Measurements from ENCODE around the gene MYH10.

MYH10 gene

DNA sequence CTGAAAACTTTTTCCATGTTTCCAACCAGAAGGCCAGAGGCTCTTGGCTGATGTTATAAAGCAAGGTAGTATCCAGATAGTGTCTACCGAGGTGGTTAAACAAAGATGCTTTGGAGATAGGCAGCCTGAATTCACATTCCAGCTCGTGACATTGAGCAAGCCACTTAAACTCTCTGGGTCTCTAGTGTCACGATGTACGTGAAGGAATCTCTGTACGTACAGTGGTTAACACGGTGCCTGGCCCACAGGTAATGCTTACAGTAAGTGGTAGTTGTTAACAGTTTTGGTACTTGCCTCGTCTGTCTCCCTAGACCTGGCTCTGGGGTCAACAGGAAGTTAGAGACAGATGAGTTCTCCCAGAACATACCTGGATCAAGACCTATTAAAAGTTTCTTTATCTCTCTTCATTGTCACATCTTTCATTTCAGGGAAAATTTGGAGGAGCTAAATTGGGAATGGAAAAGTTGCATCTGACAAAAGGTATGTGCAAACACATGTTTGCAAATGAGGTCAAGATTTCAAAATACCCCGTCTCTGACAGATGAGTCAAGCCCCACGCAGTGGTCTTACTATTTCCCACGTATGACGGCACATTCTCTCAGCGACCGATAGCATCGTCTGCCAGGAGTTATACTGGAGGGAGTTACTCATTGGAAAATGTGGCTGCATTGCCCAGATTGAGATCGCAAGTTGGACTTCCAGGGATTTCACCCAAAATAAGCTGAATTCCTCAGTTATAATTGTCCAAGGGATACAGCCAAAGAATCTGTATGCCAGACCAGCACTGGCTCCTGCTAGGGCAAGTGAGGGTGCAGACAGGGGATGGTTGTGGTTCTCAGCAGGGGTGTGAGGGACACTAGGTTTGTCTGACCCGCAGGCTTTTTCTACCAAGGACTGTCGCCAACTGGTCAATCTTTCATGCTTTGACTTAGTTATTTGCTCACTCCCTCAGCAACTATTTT, 18.9 kb upstream of the MYH10 start:
- no peak for DNase-seq (ENCODE audit: low spot score)

DNA sequence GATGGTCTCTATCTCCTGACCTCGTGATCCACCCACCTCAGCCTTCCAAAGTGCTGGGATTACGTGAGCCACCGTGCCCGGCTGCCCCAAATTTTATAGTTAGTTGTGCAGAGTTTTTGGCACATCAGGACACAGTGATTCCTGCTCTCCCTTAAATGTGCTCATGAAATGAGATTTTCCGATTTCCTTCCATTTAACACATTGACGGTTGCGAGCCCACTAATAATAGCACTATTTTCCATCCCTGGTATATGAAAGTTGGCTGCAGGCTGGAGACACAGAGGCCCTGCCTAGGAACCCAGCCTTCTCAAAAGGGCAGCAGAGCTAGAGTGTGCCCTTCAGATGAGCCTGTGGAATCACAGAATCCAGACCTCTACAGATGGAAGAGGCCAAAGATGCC, 17.4 kb upstream of the MYH10 start:
- no peak for DNase-seq (ENCODE audit: low spot score)

DNA sequence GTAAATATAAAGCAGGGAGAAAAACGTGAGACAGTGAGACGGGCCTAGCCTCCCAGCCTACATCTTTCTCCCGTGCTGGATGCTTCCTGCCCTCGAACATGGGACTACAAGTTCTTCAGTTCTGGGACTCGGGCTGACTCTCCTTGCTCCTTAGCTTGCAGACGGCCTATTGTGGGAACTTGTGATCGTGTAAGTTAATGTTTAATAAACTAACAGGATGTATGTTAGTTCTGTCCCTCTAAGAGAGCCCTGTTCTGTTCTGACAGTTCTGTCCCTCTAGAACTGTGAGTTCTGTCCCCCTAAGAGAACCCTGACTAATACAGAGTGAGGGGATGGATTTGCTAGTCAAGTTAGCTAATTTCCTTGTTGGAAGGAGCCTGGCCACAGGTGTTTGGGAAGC, 16.7 kb upstream of the MYH10 start:
- DNase-seq (ENCODE audit: low spot score) = peak; percentile 54

DNA sequence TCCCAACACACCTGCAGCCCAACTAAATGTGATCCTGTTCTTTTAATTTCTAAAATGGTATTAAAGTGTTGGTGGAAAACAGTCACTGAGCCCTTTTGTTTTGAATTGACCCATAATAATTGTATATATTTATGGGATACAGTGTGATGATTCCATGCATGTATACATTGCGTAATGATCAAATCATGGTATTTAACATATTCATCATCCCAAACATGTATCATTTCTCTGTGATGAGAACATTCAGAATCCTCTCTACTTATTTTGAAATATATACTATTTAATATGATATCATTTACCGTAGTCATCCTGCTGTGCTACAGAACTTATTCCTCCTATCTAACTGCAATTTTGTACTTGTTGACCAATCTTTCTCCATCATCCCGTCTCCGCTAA, 14.0 kb upstream of the MYH10 start:
- no peak for DNase-seq (ENCODE audit: low spot score)

DNA sequence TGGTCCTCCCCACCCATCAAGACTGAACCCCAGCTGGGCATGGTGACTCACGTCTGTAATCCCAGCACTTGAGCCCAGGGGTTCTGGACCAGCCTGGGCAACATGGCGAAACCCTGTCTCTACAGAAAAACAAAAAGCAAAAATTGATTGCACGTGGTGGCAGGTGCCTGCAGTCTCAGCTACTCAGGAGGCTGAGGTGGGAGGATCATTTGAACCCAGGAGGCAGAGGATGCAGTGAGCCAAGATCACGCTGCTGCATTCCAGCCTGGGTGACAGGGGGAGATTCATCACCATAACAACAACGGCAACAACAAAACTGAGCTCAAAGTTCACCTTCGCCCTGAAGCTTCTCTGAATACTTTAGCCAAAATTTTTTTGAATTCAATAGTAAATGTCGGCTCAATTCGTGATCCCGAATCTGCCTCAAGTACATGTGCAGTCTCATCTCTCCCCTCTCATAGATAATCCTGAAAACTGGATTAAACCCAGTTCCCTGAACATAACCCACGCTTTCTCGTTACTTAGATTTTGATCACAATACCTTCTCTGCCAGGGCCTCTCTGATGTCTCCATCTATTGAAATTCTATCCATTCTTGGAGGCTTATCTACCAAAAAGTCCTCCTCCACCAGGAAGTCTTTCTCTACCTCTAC, 13.5 kb upstream of the MYH10 start:
- DNase-seq (ENCODE audit: low spot score) = no peak

DNA sequence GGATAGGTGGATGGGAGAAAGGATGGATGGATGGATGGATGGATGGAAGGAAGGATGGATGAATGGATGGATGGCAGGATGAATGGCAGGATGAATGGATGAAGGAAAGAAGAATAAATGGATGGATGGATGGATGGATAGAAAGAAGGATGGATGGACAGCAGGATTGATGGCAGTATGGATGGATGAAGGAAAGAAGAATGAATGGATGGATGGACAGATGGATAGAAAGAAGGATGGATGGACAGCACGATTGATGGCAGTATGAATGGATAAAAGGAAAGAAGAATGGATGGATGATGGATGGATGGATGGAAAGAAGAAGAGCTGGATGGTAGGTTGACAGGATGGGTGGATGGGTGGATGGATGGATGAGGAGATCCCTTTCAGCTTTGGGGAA, 9.2 kb upstream of the MYH10 start:
- DNase-seq (ENCODE audit: low spot score) = no peak

DNA sequence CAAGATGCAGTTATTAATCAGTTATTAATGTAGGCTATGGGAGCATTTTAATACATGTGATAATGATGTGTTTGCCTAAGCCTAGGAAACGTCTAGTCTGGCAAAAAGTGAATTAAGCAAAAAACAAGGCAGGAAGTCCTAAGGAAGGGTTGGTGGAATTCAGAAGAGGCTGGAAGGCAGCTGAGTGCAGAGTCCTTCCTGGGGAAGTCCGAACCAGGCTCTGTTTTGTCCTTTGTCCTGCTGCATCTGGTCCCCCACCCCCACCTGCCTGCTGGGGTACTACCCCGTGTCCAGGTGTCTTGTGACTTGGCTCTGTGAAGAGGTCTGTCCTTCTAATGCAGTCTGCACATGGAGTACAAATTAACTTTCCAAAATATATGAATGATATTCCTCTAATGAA, 1.5 kb upstream of the MYH10 start:
- peak; percentile 15 for DNase-seq (ENCODE audit: low spot score)

DNA sequence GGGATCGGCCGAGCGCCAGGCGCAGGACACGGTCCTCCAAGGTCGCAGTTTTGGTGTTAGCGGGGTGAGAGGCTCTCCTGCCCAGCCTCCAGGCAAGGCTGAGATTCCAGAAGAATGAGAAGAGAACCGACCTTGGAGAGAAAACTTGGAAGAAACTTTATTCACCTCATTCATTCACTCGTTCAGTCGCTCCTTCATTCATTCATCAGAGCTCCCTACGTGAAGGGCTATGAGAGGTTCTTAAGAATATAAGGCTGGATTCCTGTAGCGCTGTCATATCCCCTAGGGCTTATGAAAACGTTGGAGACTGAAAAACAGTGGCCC, 991 bp upstream of the MYH10 start:
- no peak for DNase-seq (ENCODE audit: low spot score)

DNA sequence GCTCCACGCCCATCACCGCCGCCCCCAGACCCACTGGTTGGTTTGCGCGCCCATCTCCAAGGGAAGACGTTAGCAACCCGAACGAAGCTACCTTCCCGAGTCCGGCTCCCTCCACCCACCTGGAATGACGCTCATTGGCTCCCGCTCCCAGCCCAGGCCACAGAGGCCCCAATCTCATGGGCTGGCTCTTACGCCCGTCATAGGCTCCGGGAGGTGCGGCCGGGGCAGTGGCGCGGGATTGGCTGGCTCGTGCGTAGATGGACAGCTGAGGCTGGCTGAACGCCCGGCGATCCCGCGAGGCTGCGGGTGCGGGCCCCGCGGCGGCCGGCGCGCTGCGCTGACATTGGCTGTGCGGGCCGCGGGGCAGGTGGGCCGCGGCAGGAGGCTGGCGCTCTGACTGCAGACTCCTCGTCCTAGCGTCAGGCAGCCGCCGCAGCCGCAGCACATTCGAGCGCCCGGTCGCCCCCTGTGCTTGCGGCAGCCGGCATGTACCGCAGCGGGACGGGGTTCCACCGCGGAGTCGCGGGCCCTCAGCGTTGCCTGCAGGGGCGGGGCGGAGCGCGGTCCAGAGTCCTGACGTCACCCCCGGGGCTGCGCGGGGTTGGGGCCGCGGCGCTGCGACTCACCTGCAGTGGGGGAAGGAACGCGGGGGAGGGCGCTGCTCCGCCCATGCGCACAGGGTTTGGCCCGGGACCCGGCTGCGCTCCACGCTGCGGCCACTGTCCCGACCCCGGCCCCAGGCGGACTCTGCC, 453 bp upstream of the MYH10 start:
- DNase-seq (ENCODE audit: low spot score) = peak; percentile 99

DNA sequence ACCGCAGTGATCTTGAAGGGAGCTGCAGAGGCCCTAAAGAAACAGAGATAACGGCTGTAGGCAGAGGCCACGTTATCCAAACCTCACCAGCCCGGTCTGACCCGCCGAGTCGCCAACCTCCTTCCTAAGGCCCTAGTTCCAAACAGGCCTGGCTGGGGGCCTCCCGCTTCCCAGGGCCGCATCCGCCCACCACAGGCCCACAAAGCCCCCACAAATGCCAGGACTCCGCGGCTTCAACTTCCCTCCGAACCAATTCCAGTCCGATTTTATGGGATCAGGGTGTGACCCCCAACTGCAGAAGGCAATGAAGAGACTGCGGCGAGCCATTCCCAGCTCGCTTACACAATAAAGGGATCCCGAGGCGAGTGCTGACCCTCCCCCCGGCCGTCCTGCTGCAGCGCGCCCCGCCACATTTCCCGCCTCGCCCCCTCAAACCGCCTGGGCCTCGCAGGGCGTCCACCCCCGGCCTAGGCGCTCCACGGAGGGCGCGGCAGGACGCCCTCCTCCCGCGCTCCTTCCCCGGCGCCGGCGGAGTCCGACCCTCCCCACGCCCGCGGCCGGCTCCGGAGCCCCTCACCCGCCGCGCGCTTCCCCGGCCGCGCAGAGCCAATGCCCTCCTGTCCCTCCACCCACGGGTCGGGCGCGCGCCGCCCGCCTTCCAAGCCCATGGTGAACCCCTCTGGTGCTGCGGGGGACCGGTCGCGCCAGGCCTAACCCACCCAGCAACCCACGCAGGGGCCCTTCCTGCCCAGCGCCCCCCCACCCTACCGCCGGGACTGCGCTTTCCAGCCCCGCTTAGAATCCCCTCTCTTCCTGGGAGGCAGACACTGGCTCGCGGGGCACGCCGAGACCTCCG, 926 bp downstream of the MYH10 start:
- DNase-seq (ENCODE audit: low spot score) = peak; percentile 15

DNA sequence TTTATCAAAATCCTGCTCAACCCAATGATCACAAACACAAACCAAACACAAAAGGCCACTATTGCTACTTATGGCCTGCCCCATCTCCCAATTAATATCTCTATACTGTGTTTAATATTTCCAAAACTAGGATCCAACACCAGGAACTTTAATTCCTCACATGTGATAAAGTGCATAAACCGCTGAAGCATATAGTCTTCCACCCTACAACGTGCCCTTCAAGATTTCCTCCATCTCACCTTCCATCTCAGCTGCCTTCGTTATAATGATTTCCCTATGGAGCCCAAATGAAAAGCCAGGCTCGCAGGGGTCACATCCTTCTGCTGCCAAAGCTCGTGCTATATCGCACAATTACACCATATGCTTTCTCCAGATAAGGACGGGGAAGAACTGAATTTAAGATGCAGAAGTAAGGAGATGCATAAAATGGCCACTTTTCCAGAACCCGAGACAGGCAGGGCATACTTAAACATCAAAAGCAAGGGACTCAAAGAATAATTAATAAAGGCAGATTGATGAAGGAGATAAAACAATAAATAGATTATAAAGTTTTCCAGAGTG, 1.8 kb downstream of the MYH10 start:
- DNase-seq (ENCODE audit: low spot score) = no peak

DNA sequence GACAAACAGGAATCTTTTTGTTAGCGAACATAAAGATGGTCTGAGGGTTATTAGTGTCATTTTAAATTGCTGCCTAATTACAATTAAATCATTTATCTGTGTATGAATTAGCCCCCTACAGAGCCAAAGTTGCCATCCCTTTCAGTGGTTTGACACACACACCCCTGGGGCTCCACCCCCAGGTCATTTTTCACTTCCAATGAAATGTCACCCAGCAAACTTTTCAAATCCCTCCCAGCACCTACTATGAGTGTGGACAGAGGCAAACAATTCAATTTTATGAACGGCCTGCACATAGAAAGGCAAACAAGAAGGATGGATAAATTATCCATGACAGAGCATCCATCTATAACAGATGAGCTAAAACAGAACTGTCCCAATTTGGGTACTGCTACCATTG, 2.4 kb downstream of the MYH10 start:
- DNase-seq (ENCODE audit: low spot score) = no peak

DNA sequence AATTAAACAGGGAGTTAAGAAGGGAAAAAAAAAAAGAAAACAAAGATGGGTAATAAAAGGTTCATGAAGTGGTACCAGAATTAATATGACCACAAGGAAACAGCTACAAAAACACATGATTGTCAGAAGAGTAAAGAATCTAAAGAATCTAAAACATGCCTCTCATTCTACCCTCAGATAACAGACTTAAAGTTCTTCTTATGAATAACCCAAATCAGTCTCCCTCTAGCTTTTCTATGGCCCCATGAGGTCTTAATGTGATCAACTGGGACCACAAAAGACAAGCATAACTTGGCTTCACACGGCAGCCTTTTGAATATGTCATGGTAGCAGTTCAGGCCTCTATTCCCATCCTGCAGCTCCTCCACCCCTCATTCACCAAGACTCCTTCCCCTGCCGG, 6.9 kb downstream of the MYH10 start:
- DNase-seq (ENCODE audit: low spot score) = peak; percentile 6

DNA sequence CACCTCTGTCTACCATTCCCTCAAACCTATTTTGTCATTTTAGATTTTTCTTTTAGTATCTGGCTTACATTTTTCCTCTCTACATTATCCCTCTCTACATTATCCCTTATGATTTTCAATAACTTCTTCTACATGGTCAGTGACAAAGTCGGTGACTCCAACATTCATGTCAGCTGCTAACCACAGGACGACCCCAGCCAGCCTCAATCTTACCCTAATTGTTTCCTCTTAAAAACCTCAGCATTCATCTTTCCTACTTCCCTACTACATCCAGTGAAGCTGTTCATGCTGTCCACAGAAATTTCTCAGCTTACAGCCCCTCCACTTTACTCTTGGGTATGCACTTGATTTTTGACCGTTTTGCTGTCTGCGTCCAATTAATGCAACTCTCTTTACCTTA, 8.3 kb downstream of the MYH10 start:
- DNase-seq (ENCODE audit: low spot score) = no peak

DNA sequence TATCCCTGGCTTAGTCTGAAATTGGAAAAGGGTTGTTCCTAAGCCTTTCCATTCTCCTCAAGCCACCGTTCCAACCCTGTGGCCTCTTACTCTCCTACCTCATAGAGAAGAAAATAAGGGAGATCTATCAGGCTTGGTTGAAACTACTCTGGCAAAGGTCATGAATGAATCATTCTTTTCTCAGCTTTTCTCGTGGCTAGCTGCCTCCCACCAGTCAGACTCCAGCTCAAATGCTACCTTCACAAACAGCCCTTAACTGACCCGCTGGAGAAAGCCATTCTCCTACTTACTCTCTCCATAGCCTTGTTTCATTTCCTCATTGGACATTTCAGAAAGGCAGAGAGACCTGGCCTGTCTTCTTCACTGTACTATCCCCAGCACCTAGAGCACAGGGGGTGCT, 8.9 kb downstream of the MYH10 start:
- peak; percentile 47 for DNase-seq (ENCODE audit: low spot score)

DNA sequence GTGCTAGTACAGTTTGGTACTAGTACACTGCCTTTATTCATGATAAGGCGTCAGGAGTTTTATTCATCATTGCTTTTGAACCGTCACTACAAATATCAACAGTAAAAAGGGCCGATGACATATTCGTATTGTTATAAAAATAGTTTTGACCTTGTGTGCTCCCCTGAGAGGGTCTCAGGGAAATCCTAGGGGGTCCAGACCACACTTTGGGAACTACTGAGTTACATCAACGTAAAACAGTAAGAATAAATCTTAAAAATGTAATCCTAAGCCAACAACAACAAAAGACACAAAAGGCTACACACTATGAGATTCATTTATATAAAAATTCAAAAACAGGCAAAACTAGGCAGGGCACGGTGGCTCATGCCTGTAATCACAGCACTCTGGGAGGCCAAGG, 11.2 kb downstream of the MYH10 start:
- no peak for DNase-seq (ENCODE audit: low spot score)

DNA sequence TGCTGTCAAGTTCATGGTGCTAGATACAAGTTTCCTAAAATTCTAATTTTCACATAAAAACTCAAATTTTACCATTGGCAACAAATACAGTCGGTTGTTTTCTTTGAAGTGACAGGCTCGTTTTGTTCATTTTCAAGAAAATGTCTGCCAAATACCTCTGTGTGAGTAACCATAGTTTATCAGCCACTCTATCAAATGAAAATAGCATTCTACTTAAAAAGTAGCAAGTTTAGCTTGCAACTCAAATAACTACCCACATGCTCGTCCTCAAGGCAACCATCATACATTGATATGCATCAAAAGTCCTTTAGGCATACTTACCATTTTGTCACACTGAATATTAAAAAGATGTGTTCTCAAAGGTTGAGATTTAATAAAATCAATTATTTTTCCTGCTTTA, 11.7 kb downstream of the MYH10 start:
- DNase-seq (ENCODE audit: low spot score) = no peak

DNA sequence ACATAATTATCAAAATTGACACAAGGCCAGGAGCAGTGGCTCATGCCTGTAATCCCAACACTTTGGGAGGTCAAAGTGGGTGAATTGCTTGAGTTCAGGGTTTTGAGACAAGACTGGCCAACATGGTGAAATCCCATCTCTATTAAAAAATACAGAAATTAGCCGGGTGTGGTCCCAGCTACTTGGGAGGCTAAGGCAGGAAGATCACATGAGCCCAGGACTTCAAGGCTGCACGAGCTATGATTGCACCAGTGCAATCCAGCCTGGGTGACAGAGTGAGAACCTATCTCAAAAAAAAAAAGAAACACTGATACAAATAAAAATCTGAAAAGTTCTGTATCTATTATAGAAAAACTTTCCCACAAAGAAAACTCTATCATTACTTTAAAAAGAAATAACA, 15.5 kb downstream of the MYH10 start:
- no peak for DNase-seq (ENCODE audit: low spot score)

DNA sequence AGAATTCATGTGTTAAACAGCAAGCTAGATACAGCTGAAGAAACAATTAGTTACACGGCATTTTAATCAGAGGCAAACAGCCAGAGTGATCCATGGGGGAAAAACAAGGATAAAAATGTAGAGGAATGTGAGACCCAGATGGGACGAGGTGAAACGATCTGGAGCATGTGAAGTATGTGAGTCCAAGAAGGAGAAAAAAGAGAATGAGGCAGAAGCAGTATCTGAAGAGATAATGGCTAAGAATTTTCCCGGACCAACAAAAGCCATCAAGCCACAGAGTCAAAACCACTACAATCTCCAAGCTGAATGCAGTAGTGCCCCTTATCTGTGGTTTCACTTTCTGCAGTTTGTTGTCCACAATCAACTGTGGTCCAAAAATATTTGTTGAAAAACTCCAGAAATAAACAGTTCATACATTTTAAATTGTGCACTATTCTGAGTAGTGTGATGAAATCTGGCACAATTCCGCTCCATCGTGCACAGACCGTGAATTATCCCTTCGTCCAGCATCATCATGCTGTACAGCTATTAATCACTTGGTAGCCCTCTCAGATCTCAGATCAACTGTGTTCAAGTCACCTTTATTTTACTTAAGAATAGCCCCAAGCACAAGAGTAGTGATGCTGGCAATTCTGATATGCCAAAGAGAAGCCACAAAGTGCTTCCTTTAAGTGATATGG, 18.8 kb downstream of the MYH10 start:
- no peak for DNase-seq (ENCODE audit: low spot score)

DNA sequence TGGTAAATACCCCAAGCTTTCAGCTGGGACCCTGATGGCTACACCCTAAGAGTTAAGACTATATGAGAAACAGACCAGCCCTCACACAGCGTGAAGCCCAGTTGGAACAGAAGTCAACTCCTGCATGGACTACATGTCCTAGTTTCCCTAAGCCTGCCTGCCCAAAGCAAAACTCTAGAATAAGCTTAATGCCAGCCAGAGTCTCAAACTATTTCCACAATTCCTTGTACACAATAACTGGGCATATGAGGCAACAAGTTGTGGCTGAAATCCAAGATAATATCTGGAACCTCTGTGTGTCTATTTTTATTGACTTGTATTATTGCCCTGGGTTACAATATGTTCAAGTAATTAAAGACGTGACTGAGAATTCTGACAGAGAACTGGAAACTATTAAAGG, 19.4 kb downstream of the MYH10 start:
- no peak for DNase-seq (ENCODE audit: low spot score)

DNA sequence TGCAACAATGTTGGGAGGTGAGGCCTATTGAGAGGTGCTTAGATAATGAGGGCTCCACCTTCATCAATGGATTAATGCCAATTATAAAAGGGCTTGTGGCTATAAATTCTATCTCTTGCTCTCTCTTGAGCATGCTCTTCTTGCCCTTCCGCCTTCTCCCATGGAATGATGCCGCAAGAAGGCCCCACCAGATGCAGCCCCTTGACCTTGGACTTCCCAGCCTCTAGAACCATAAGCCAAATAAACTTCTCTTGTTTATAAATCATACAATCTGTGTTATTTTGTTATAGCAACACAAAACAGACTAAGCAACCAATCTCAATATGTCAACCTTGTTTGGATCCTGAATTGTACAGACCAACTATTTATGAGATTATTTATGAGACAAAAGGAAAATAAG, 20.0 kb downstream of the MYH10 start:
- no peak for DNase-seq (ENCODE audit: low spot score)
